Neural crest cell (in vitro differentiated cells): ENCODE data around the gene PTPRCAP. TPM values are rescaled to one million over a fixed set of nuclear protein-coding genes. Genes with fewer than 3 reads are reported as not detected.

Source experiments
- DNase-seq: peaks from one replicate; pipeline ENCODE4 v3.0.0; 2021; ENCODE audit warnings: low read depth, mixed read lengths, low spot score
- H3K27ac Mint-ChIP-seq: one replicate; pipeline ENCODE4 v1.8.0; 2021; ENCODE audit warnings: mild to moderate bottlenecking, mixed read lengths; ENCODE audit not compliant: unreplicated experiment
- H3K27me3 Mint-ChIP-seq: 2 replicates; pipeline ENCODE4 v1.8.0; 2021; ENCODE audit warnings: low read depth, mild to moderate bottlenecking, mixed read lengths
- H3K36me3 Mint-ChIP-seq: 2 replicates; pipeline ENCODE4 v1.8.0; 2021; ENCODE audit warnings: low read depth, mild to moderate bottlenecking, mixed read lengths
- H3K4me1 Mint-ChIP-seq: 2 replicates; pipeline ENCODE4 v1.8.0; 2021; ENCODE audit warnings: mixed read lengths
- H3K4me3 Mint-ChIP-seq: one replicate; pipeline ENCODE4 v1.8.0; 2021; ENCODE audit warnings: mild to moderate bottlenecking, mixed read lengths
- H3K9me3 Mint-ChIP-seq: 2 replicates; pipeline ENCODE4 v1.8.0; 2021; ENCODE audit warnings: mixed read lengths
- CTCF ChIP-seq: fragments of 200-600 bp; sonication (generic); conservative IDR thresholded peaks from 2 replicates; pipeline ENCODE4 v1.5.0; 2021; ENCODE audit warnings: antibody characterized with exemption, mild to moderate bottlenecking
- total RNA-seq: library from RNA; stranded (reverse); gene quantifications from 2 replicates; pipeline ENCODE4 v1.2.1, GENCODE V29; 2021

PTPRCAP gene
- total RNA-seq, 1 donor from 2014 or later: 0.84 TPM

GRCh38 chr11:67458266-67458665, 20.8 kb upstream of the PTPRCAP start:
- Mint-ChIP-seq H3K4me1 (no peaks in the 10 kb centered on the region), H3K27me3 (peaks cover 2% of the 10 kb centered on the region), H3K9me3 (no peaks in the 10 kb centered on the region), H3K36me3 (no peaks in the 10 kb centered on the region), H3K4me3 (no peak overlapping the region), H3K27ac (no peak overlapping the region)
- no peak for DNase-seq
- no peak for TF ChIP-seq CTCF

GRCh38 chr11:67457453-67457852, 20.0 kb upstream of the PTPRCAP start:
- H3K27ac Mint-ChIP-seq: no peak overlapping the region
- H3K27me3 Mint-ChIP-seq: peaks cover 2% of the 10 kb centered on the region
- no peaks in the 10 kb centered on the region for H3K36me3 Mint-ChIP-seq
- no peak for DNase-seq
- TF ChIP-seq CTCF: no peak
- no peaks in the 10 kb centered on the region for H3K9me3 Mint-ChIP-seq
- no peaks in the 10 kb centered on the region for H3K4me1 Mint-ChIP-seq
- H3K4me3 Mint-ChIP-seq: no peak overlapping the region

GRCh38 chr11:67456068-67456705, 18.7 kb upstream of the PTPRCAP start:
- Mint-ChIP-seq H3K36me3 (no peaks in the 10 kb centered on the region), H3K4me1 (no peaks in the 10 kb centered on the region), H3K4me3 (no peak overlapping the region), H3K27me3 (peaks cover 2% of the 10 kb centered on the region), H3K9me3 (no peaks in the 10 kb centered on the region), H3K27ac (no peak overlapping the region)
- DNase-seq: no peak
- TF ChIP-seq CTCF: no peak

- no peak for TF ChIP-seq CTCF
- Mint-ChIP-seq H3K9me3 (no peaks in the 10 kb centered on the region), H3K4me1 (peaks cover 6% of the 10 kb centered on the region), H3K27me3 (no peaks in the 10 kb centered on the region), H3K27ac (no peak within 1 kb of the TSS), H3K36me3 (no peaks in the 10 kb centered on the region), H3K4me3 (no peak within 1 kb of the TSS)
- no peak for DNase-seq
These were observed 17.6 kb upstream of the PTPRCAP start, which contains the start of gene CABP4 for GRCh38 chr11:67455054-67455453. TSS of gene CABP4 (plus strand) at chr11:67455354. CDS start at chr11:67455424, 70 bp downstream.

GRCh38 chr11:67453816-67454732, 16.6 kb upstream of the PTPRCAP start:
- DNase-seq: no peak
- Mint-ChIP-seq H3K27ac (no peak overlapping the region), H3K9me3 (no peaks in the 10 kb centered on the region), H3K36me3 (no peaks in the 10 kb centered on the region), H3K4me1 (peaks cover 10% of the 10 kb centered on the region), H3K27me3 (no peaks in the 10 kb centered on the region), H3K4me3 (no peak overlapping the region)
- TF ChIP-seq CTCF: no peak
